KBM-7 (cell line): Measurements from ENCODE around the gene OBSL1.

Source experiments
- DNase-seq: peaks from one replicate; pipeline ENCODE4 v3.0.0-alpha.2; 2015
- in situ Hi-C: fragments of 300-500 bp; cut with MboI; formaldehyde crosslinking; loops from 2 replicates; pipeline ENCODE4 v1.14.3; 2020; ENCODE audit warnings: low sequenced_read_pairs, low pct_unique_long_range_greater_than_20kb, mixed read lengths

Gene OBSL1

GRCh38 chr2:219508444-219508734 is 63.0 kb downstream of the OBSL1 start:
- no peak for DNase-seq
- in situ Hi-C loops: no loop called here

- no peak for DNase-seq
- in situ Hi-C loops: no loop called here
Measured at GRCh38 chr2:219507581-219508443, 63.5 kb downstream of the OBSL1 start.

GRCh38 chr2:219506802-219507526 is 64.4 kb downstream of the OBSL1 start:
- DNase-seq: no peak
- in situ Hi-C loops: no loop called here

DNA sequence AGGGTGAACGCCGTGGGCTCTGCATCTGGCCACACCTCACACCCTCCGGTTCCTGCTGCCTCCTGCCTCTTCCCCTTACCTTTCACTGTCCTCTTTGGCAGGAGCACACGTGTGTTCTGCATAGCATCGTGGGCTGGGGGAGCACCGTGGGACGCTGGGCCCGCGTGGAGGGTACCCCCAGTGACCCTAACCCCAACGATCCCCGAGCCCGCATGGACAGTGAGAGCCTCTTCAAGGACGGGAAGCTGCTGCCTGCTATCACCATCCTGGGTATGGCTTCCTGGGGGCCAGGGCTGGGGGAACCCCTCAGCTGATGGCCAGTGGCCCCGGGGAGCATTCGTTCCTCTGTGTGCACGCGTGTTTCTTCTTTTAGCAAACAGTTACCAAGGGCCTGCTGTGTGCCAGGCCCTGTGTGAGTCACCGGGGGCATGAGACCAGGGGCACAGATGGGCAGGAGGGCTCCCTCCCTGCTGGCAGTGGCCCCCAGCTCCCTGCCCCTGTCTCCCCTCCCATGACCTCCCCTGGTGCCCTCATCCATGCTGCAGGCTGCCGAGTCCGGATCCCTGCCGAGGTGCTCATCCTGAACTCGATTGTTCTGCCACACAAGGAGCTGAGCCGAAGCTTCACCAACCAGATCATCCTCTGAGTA is 65.1 kb downstream of the OBSL1 start:
- in situ Hi-C loops: no loop called here
- DNase-seq: no peak

DNA sequence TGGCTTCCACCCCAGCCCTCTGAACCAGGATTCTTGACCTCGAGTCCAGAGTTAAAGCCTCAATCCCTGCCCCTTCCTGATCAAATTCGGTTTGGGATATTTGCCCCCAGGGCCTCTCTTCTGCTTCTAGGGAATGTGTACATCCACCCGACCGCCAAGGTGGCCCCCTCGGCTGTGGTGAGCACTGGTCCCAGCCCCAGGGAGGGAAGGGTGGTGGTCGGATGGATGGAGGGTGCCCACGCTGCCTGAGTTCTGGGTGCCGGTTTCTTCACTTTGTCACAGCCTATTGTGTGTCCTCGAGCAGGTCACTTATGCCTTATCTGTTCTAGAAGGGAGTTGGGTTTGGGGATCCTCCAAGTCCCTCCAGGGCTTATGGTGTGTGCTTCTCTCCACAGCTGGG is 65.8 kb downstream of the OBSL1 start:
- no peak for DNase-seq
- in situ Hi-C loops: no loop called here

- in situ Hi-C loops: no loop called here
- DNase-seq: no peak
Measured at GRCh38 chr2:219502618-219503017, 68.7 kb downstream of the OBSL1 start.

GRCh38 chr2:219501849-219502248 is 69.5 kb downstream of the OBSL1 start:
- no peak for DNase-seq
- in situ Hi-C loops: no loop called here
